Bronchial epithelial cell (primary cell): ENCODE measurements around the gene CBX2. TPM values are rescaled to one million over a fixed set of nuclear protein-coding genes. Genes with fewer than 3 reads are reported as not detected.
A peak's percentile ranks its signal among the peaks of the same experiment; 100 is the strongest.

Experiments used
- DNase-seq: peaks from one replicate; pipeline ENCODE4 v3.0.0-alpha.2; 2010; ENCODE audit warnings: low read depth
- FAIRE-seq: peaks from 2 replicates; lab custom pipeline; 2011; peaks lifted over from hg19 to GRCh38; lab: Jason Lieb, UNC
- H3K27me3 ChIP-seq: 2 replicates; pipeline ENCODE4 v1.5.1; 2011; ENCODE audit warnings: low read length; ENCODE audit not compliant: control insufficient read depth, insufficient read depth
- H3K36me3 ChIP-seq: 2 replicates; pipeline ENCODE4 v1.5.1; 2011; ENCODE audit warnings: low read length; ENCODE audit not compliant: control insufficient read depth, insufficient read depth
- H3K4me3 ChIP-seq: 2 replicates; pipeline ENCODE4 v1.5.1; 2011; ENCODE audit warnings: mild to moderate bottlenecking, low read depth, low read length, control low read depth
- total RNA-seq: library from RNA; depleted of rRNA; stranded (reverse); fragments of >200 nt; gene quantifications from 2 replicates; pipeline ENCODE4 v1.2.1, GENCODE V29; 2014
- TF ChIP-seq, protein P1 (sequence below): IDR thresholded peaks from 2 replicates; pipeline ENCODE4 v1.5.1; 2011; ENCODE audit warnings: mild to moderate bottlenecking, moderate library complexity, low read length, control low read depth, inconsistent platforms; ENCODE audit not compliant: insufficient read depth, severe bottlenecking

CBX2 gene
- total RNA-seq, 1 donor from 2014 or later, result 1.1 TPM

DNA sequence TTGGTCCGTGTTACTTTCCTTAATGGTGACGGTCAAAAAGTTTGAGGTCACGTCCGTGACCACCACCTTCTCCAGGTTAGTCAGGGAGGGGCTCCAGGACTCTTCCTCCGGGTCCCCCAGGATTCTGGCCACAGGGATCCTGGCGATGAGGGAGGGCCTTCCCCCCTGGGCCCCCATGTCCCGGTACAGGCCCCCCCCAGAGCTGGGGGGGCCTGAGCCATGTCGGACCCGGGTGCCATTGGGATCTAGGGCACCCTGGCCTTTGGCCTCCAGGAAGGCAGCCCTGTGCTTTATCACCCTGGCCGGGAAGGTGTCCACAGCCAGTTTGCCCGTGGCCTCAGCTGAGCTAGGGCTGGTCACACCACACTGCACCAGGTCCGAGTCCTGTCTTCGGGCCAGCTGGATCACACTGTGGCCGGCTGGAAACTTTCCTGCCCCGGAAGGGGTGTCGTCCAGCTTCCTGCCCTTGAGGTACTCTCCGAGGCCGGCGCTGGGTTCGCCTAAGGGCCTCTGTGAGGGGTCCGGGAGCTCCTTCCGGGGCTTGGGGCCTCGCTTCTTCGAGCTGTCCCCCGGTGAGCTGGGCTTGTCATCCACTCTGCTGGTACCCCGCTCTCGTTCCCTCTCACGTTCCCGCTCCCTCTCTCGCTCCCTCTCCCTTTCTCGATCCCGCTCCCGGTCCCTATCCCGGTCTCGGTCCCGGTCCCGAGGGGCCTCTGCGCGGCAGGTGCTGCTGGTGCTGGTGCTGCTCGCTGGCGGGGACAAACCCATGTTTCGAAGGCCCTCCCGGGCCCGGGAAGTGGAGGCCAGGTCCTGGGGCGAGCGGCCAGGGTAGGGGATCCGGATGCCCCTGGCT, 16.9 kb downstream of the CBX2 start:
- no peak for FAIRE-seq
- peaks cover 43% of the 10 kb centered on the region for H3K27me3 ChIP-seq

DNA sequence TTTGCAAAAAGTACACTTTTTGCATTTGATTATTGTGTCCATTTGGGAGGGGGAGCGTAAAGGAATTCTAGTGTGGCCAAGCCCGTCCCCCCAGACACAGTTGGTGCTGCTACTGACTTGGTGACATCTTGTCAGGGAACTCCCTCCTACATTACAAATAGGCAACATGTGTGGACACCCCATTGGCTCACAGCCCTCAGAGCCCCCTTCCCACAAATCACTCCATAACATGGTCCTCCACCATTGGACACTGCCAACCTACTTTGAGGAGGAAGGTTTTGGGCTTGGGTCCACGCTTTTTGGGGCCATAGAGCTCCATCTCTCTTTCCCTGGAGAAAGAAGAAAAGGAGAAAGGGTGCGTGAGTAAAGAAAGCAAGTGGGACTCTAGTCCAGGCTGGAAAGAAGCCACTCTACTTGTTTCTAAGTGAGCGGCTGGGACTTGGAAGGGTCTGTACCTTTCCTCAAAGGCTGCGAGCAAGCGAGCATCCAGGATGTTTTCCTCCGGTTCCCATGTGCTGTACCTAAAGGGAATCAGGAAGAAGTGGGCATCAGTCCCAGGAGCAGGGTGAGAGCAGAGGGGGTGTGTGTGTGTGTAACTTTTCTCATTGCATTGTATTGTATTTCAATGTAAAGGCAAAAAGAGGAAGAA, 18.0 kb downstream of the CBX2 start:
- DNase-seq (no peak), FAIRE-seq (no peak)
- H3K4me3 ChIP-seq, result peak overlapping the region; percentile 84
- TF ChIP-seq, protein P1, sequence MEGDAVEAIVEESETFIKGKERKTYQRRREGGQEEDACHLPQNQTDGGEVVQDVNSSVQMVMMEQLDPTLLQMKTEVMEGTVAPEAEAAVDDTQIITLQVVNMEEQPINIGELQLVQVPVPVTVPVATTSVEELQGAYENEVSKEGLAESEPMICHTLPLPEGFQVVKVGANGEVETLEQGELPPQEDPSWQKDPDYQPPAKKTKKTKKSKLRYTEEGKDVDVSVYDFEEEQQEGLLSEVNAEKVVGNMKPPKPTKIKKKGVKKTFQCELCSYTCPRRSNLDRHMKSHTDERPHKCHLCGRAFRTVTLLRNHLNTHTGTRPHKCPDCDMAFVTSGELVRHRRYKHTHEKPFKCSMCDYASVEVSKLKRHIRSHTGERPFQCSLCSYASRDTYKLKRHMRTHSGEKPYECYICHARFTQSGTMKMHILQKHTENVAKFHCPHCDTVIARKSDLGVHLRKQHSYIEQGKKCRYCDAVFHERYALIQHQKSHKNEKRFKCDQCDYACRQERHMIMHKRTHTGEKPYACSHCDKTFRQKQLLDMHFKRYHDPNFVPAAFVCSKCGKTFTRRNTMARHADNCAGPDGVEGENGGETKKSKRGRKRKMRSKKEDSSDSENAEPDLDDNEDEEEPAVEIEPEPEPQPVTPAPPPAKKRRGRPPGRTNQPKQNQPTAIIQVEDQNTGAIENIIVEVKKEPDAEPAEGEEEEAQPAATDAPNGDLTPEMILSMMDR, result no peak
- H3K27me3 ChIP-seq, result peaks cover 40% of the 10 kb centered on the region
- peaks cover 6% of the 10 kb centered on the region for H3K36me3 ChIP-seq

More for the DNA sequence above, 16.9 kb downstream of the CBX2 start:
- peaks cover 6% of the 10 kb centered on the region for H3K36me3 ChIP-seq
- H3K4me3 ChIP-seq, result no peak overlapping the region
- DNase-seq, result no peak
- TF ChIP-seq, protein P1, result no peak

DNA sequence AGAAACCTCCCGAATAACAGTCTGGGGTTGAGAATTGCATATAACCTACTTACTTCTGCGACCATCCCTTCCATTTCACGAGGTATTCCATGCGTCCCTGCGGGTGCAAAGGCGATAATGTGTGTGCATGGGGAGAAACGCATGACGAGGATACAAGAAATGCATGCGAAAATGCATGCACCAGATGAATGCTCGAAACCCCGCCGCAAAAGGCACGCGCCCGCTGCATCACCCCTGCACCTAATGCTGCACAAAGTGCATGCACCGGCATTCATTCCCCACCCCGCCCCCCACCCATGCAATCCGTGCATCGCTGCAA, 18.5 kb downstream of the CBX2 start:
- no peak for DNase-seq
- Histone ChIP-seq H3K4me3 (peak overlapping the region; percentile 84), H3K27me3 (peaks cover 37% of the 10 kb centered on the region), H3K36me3 (peaks cover 6% of the 10 kb centered on the region)
- TF ChIP-seq, protein P1, result no peak
- no peak for FAIRE-seq

DNA sequence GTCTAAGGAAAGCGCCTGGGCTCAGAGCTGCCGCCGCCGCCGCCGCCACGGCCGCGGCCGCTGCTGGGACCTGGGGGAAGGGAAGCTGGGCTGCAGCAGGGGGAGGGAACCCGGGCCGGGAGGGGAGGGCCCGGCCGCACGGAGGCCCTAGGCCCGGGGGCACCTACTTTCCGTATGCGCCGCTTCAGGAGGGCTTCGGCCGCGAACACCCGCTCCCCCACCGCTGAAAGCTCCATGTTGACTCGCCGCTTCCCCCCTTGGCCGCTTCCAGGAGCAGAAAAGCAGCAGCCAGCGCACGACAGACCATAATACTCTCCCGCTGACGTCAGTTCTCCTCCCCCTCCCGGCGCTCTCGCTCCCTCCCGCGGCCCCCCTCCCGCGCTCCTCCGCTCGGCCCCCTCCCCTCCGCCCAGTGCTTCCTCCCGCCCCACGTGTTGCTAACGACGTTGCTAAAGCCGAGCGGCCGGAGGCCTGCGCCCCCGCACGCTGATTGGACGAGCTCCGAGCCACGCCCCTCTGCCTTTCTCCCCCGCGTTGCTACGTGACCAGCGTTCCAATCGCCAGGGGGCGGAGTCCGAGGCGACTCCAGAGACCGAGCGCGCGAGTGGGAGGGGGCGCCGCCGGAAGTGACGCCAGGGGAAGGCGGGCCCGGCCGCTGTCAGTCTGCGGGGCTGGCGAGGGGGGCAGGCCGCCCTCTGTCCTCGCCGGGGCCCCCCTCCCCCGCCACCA, 19.0 kb downstream of the CBX2 start, which contains the start of gene CBX8:
CBX8 (minus strand) TSS at position 315 of the 729 bp plus-strand sequence; CDS start at position 236, 79 bp downstream.
- H3K36me3 ChIP-seq, result peaks cover 6% of the 10 kb centered on the region
- FAIRE-seq, result no peak
- TF ChIP-seq, protein P1, result peak; percentile 28
- H3K27me3 ChIP-seq, result peaks cover 36% of the 10 kb centered on the region
- H3K4me3 ChIP-seq, result peak within 1 kb of the TSS; percentile 84
- DNase-seq, result peak; percentile 94

DNA sequence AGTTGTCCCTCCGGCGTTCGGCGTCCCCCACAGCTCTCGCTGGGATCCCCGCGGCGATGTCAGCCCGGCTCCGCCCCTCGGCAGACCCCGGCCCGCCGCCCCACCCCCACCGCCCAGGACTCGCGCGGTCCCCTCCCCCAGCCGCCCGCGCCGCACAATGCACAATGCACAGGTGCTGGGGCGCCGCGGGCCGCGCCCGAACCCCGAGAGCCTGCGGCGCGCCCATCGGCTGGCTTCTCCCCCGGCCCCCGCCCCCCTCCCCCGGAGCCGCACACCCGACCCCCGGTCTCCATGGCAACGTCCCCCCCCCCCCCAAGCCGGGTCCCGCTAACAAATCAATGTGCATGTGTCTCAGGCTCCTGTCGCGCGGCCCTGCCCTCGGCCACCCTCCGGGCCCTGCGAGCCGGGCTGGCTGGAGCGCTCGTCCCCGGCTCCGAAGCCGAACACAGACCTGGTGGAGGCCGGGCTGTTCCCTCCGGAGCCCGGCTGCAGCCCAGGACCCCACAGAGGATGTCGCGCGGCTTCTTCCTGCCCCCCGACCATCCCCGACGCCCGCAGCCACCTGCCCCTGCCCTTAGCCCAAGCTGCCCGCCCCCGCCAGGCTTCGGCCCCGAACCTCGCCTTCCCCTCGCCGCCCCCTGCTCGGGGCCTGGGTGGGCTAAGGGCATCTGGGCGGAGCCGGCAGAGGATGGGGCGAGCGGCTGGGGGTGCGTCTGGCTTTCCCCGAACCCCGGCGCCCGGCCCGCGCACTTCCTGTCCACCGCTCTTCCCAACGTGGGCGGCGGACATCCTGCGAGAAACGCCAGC, 19.7 kb downstream of the CBX2 start:
- DNase-seq (no peak), FAIRE-seq (no peak)
- Histone ChIP-seq H3K27me3 (peaks cover 39% of the 10 kb centered on the region), H3K36me3 (peaks cover 6% of the 10 kb centered on the region), H3K4me3 (peak overlapping the region; percentile 84)
- TF ChIP-seq, protein P1, result no peak
